HG02885 (cell line): ENCODE results near the gene SLC26A11.
A peak's percentile ranks its signal among the peaks of the same experiment; 100 is the strongest.

Experiments
- ATAC-seq: cut with Tn5 transposase; IDR thresholded peaks from one replicate; pipeline ENCODE4 v1.9.1; 2021; ENCODE audit warnings: mild to moderate bottlenecking; ENCODE audit not compliant: unreplicated experiment, poor library complexity

Gene SLC26A11

DNA sequence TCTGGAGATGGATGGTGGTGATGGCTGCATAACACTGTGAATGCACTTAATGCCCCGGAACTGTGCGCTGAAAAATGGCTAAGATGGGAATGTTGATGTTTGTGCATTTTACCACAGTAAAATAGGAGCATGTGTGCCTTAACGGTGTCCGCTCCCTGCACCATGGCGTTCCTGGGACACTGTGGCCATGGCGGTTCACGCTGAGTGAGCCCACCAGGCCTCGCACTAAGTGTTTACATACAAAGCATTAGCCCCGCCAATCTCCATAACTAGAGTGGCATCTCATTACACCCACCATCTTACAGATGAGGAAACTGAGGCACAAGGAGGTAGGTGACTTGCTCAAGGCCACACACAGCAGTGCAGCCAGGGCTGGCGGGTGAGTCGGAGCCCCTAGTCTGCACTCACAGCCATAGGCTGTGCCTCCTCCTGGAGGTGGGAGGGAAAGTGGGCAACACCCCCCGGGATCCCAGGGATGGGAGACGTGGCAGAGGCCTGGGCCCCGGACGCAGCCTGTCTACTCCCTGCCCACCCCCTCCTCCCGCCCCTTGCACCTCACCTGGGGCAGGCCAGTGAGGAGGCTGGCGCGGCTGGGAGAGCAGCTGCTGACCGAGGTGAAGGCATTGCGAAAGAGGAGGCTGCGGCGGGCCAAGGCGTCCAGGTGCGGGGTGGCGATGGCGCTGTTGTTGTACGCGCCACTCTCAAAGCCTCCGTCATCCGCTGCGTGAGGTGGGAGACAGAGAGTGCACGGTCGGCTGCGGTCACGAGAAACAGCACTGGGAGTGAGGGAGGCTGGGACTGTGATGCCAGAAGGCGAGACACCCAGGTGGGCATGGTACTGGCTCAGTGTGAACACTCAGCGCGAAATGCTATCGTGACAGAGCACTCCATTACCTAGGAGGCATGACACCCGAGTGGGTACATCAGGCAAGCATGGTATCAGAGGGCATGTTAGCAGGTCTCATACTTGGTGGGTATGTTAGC, 3.5 kb upstream of the SLC26A11 start:
- ATAC-seq = no peak

DNA sequence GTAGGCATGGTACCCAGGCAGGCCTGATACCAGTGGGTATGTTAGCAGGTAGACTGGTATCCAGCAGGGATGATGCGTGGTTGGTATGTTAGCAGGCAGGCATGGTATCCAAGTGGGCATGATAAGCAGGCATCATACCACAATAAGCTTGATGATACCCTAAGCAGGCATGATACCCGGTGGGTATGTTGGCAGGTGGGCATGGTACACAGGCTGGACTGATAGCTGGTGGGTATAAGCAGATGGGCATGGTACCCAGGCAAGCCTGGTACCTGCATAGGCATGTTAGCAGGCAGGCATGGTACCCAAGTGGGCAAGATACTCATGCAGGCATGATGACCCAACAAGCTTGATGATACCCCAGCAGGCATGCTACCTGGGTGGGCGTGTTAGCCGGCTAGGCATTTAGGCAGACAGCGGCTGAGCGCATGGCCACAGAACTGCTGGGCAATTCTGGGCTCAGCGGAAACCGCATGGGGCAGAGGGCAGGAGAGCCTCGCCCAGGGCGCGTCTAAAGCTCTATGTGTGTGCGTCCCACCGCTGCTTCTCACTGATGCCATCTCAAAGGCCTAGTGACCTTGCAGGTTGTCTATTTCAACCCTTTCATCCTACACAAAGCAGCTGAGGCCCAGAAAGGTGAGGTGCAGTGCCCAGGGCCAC, 2.4 kb upstream of the SLC26A11 start:
- no peak for ATAC-seq

GRCh38 chr17:80218391-80218790, 1.8 kb upstream of the SLC26A11 start:
- no peak for ATAC-seq

DNA sequence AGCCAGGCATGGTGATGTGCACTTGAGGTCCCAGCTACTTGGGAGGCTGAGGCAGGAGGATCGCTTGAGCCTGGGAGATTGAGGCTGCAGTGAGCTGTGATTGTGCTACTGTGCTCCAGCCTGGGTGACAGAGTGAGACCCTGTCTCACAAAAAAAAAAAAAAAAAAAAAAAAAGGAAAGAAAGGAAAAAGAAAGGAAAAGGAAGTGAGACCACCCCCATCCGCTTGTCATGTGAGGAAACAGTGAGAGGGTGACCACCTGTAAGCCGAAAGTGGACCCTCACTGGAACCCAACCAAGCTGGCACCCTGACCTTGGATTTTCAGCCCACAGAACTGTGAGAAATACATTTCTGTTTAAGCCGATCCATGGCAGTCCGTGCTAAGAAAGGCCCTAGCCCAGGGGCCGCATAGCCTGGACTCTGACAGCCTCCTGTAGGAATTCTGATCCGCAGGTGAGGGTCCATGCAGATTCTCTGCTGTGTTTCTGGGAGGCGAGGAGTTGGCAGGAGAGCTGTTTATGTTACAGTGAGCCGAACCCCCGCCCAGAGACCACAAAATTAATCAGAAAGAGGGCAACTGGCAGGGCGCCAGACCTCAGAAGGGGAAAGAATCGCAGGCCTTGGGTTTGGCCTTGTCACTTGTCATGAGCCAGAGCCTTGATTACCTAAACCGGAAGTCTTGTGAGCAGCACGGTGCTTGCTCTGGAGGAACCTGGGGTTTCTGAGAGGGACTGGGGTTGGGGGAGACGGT, 1.0 kb upstream of the SLC26A11 start:
- peak; percentile 50 for ATAC-seq

- ATAC-seq = peak; percentile 5
Measured at GRCh38 chr17:80219763-80220053, 519 bp upstream of the SLC26A11 start.

- peak; percentile 15 for ATAC-seq
Measured at GRCh38 chr17:80220736-80221215, 549 bp downstream of the SLC26A11 start.

DNA sequence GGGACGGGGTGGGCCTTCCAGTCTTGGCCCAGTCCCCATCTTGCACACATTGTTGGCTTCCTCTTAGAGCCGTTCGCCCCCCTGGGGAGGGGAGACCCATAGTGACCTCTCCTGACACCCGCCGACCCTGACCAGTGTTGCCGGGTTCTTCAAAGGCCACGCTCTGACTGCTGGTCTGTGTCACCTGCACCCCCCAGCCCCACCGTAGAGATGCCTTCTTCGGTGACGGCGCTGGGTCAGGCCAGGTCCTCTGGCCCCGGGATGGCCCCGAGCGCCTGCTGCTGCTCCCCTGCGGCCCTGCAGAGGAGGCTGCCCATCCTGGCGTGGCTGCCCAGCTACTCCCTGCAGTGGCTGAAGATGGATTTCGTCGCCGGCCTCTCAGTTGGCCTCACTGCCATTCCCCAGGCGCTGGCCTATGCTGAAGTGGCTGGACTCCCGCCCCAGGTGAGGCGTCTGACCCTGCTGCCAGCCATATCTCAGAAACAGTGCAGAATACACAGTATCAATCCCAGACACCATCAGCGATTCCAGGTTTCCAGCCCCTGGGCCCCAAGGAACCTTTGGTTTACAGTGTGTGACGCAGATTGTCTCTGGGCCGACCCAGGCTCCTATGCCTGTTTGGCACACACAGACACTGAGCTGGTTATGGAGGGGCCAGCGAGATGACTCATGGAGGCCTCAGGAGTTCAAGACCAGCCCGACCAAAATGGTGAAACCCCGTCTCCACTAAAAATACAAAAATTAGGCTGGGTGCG, 1.3 kb downstream of the SLC26A11 start:
- ATAC-seq = no peak

GRCh38 chr17:80222376-80223141, 2.3 kb downstream of the SLC26A11 start:
- no peak for ATAC-seq

DNA sequence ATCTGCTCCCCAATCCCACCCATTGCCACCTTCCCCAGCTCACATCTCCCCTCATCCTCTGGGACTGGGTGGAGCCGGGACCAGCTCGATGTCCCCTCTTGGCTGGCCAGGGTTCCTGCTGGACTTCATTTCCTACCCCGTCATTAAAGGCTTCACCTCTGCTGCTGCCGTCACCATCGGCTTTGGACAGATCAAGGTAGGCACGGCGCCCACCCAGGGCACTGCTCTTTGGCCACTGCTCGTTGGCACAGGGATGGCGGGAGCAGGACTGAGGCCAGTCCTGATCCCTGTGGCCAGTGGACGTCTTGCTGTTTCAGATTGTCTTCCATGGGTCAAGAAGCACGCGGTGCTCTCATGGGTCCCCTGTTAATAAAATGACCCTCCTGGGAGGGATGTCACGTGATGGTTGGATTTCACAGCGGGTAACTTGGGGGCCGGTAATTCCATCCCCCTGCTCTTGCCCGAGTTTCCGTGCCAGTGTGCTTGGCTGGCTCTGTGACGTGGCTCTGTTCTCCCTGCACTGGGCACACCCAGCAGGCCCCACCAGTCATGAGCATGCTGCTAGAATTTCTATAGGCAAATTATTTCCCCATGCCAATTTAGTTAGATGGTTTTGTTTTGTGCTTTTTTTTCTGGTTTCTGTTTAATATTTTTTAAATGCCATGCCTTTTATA, 3.1 kb downstream of the SLC26A11 start:
- no peak for ATAC-seq

DNA sequence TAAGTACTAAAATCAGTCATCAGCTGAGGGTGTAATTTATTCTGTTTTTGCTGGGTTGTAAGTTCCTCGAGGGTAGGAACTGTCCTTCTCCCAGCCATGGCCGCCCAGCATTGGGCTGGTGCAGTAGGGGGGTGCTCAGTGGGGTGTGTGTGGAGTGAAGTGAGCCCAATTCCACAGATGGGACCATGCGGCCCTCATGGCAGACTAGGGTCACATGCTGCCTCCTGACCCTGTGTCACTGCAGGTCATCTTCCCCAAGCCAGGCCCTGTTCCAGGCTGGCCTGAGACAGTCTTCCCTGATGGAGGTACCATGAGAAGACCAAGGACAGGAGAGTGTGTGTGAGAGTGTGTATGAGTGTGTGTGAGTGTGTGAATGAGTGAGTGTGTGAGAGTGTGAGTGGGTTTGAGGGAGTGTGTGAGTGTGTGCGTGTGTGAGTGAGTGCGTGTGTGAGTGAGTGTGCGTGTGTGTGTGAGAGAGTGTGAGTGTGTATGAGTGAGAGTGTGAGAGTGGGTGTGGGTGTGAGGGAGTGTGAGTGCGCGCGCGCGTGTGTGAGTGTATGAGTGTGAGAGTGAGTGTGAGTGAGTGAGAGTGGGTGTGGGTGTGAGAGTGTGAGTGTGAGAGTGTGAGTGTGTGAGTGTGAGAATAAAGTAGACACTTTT, 3.7 kb downstream of the SLC26A11 start:
- ATAC-seq = no peak

DNA sequence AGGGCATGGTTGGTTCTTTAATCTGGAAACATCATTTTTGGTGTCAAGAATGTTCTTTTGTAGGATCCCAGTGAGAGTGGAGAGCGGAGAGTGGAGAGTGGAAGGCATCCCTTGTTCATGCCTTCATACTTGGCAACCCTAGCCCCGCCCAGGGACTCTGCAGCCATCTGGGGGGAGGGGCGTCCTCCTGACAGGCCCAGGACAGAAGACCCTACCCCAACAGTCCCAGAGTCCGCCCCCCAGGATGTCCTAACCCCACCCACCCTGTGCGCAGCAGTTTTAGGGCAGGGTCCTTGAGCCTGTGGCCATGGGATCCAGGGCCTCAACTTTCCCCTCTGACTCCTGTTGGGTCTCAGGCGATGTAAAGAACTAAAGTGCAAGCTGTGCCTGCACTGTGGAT, 4.5 kb downstream of the SLC26A11 start:
- no peak for ATAC-seq

DNA sequence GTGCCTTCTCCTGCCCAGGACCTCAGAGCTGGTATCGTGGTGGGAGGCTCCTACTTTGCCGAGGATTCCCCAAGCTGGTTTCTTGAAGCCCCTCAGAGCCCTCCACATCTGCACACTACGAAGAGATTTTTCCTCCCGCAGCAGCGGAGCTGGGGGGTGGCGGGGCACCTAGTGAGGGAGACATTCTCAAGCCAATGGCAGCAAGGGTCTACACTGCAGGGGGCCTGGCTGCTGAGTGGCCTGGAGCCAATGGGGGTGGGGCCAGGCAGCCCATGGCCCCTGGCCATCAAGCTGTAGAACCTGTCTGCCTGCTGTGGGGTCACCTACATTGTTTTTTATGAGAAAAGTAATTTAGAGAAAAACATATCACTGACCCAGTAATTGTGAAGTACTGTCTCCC, 5.0 kb downstream of the SLC26A11 start:
- no peak for ATAC-seq

DNA sequence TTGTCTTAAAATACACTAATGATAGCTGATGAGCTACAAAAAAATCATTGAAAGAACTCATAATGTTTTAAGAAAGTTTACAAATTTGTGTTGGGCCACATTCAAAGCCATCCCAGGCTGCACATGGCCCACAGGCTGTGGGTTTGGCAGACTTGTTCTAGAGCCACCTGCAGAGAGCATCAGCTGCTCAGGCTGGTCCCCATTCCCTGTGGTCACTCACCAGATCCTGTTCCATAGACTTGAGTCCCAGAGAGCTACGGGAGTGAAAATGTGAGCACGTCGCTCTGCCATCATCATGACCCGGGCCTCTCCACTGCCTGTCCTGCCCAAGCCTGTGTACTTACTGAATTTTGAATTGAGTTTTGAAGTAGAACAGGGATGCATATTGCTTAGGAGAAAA, 6.9 kb downstream of the SLC26A11 start:
- no peak for ATAC-seq

GRCh38 chr17:80227666-80228065, 7.4 kb downstream of the SLC26A11 start:
- ATAC-seq = no peak

DNA sequence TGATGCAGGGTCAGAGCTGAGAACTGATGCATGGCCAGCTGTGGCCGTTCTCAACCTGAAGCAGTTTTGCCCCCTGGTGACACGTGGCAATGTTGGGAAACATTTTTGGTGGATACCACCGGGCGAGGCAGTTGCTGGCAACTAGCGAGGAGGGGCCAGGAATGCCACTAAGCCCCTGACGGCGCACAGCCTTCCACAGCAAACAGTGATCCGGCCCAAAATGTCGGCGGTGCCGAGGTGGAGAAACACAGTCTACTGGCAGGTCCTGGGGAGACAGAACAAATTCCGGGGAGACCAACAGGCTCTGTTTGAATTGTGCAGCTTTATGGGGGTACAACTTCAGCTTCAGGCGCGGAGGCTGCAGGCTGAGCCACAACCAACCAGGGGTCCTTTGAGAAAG, 8.2 kb downstream of the SLC26A11 start:
- ATAC-seq = no peak

DNA sequence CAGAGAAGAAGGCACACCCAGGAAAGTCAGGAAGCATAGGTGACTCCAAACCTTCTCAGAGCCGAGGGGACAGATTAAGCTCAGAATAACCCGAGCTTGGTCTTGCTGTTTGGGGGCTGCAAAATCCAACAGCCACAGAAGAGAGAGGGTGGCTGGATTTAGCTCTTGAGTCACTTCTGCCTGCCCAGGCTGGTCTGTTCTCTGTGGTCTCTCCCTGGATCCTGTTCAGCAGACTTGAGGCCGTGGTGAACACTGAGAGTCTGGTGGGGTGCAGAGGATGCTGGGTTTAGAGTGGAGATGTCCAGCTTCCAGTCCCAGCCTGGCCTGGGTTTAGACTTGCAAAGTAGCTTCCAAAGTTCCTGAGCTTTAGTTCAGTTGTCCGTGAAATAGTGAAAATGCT, 8.8 kb downstream of the SLC26A11 start:
- ATAC-seq = no peak

- ATAC-seq = no peak
Measured at GRCh38 chr17:80232438-80232837, 12.2 kb downstream of the SLC26A11 start.

GRCh38 chr17:80233202-80233601, 13.0 kb downstream of the SLC26A11 start:
- no peak for ATAC-seq
